LNCAP (cell line): ENCODE data around the gene TPH2.

Experiments used
- CTCF ChIP-seq: fragments of 450-650 bp; IDR thresholded peaks from 2 replicates; pipeline ENCODE4 v1.5.1; 2017; ENCODE audit warnings: mild to moderate bottlenecking

The TPH2 gene

GRCh38 chr12:71940068-71940467 is 1.4 kb downstream of the TPH2 start:
- TF ChIP-seq CTCF, result no peak

GRCh38 chr12:71941174-71941573 is 2.5 kb downstream of the TPH2 start:
- no peak for TF ChIP-seq CTCF

- TF ChIP-seq CTCF, result no peak
These were observed 3.6 kb downstream of the TPH2 start for GRCh38 chr12:71942259-71942658.

- TF ChIP-seq CTCF, result no peak
These were observed 4.1 kb downstream of the TPH2 start for GRCh38 chr12:71942703-71943102.

GRCh38 chr12:71945121-71945520 is 6.5 kb downstream of the TPH2 start:
- TF ChIP-seq CTCF, result no peak

- no peak for TF ChIP-seq CTCF
These were observed 7.2 kb downstream of the TPH2 start for GRCh38 chr12:71945883-71946282.

GRCh38 chr12:71947645-71948105 is 9.0 kb downstream of the TPH2 start:
- TF ChIP-seq CTCF, result no peak

GRCh38 chr12:71948390-71948789 is 9.7 kb downstream of the TPH2 start:
- no peak for TF ChIP-seq CTCF
